Neuronal stem cell (in vitro differentiated cells): ENCODE results near the gene GSE1.
A peak's percentile ranks its signal among the peaks of the same experiment; 100 is the strongest.

ENCODE experiments used
- DNase-seq: peaks from one replicate; pipeline ENCODE4 v3.0.0-alpha.2; 2013; ENCODE audit warnings: low spot score
- H2AFZ ChIP-seq: one replicate; pipeline ENCODE4 v1.6.1; 2013; ENCODE audit warnings: mild to moderate bottlenecking, low read length, inconsistent platforms
- H2AK5ac ChIP-seq: 2 replicates; pipeline ENCODE4 v1.6.1; 2013; ENCODE audit warnings: low read depth, mild to moderate bottlenecking, inconsistent platforms, low read length, moderate library complexity, mixed read lengths
- H2BK120ac ChIP-seq: 2 replicates; pipeline ENCODE4 v1.6.1; 2013; ENCODE audit warnings: low read depth, mild to moderate bottlenecking, inconsistent platforms, low read length, moderate library complexity, mixed read lengths
- H2BK12ac ChIP-seq: one replicate; pipeline ENCODE4 v1.6.1; 2013; ENCODE audit warnings: low read length, inconsistent platforms
- H2BK15ac ChIP-seq: 2 replicates; pipeline ENCODE4 v1.6.1; 2013; ENCODE audit warnings: mild to moderate bottlenecking, low read length, inconsistent platforms, mixed read lengths
- H2BK5ac ChIP-seq: one replicate; pipeline ENCODE4 v1.6.1; 2013; ENCODE audit warnings: inconsistent platforms, mild to moderate bottlenecking, low read length, moderate library complexity
- H3K14ac ChIP-seq: one replicate; pipeline ENCODE4 v1.6.1; 2013; ENCODE audit warnings: low read length, inconsistent platforms
- H3K18ac ChIP-seq: 2 replicates; pipeline ENCODE4 v1.6.1; 2013; ENCODE audit warnings: low read length, inconsistent platforms
- H3K23ac ChIP-seq: 2 replicates; pipeline ENCODE4 v1.6.1; 2013; ENCODE audit warnings: low read depth, mild to moderate bottlenecking, mixed read lengths, low read length, inconsistent platforms; ENCODE audit not compliant: poor library complexity
- H3K27ac ChIP-seq: replicated peaks from 3 replicates; pipeline ENCODE4 v1.5.1; 2013; ENCODE audit warnings: low read length, inconsistent platforms
- H3K27me3 ChIP-seq, 3 experiments: 2 replicates each; pipeline ENCODE4 v1.6.1; 2013; ENCODE audit warnings: low read length in 3 of 3, mild to moderate bottlenecking in 2 of 3, inconsistent platforms in 1 of 3, low read depth in 1 of 3, mixed read lengths in 1 of 3, moderate library complexity in 1 of 3; ENCODE audit not compliant: control insufficient read depth in 3 of 3, insufficient read depth in 3 of 3
- H3K36me3 ChIP-seq, 2 donors: replicated peaks in 1 of 2; 2 replicates each; pipeline ENCODE4 v1.6.1; 2013; ENCODE audit warnings: low read length in 2 of 2; ENCODE audit not compliant: control insufficient read depth in 2 of 2, insufficient read depth in 2 of 2
- H3K4ac ChIP-seq: 2 replicates; pipeline ENCODE4 v1.6.1; 2013; ENCODE audit warnings: inconsistent platforms, mild to moderate bottlenecking, low read length, moderate library complexity
- H3K4me1 ChIP-seq, 2 donors: 1 replicate in 1 of 2; 2 replicates in 1 of 2; pipeline ENCODE4 v1.6.1; 2013; ENCODE audit warnings: low read length in 2 of 2, low read depth in 1 of 2; ENCODE audit not compliant: control insufficient read depth in 2 of 2, insufficient read depth in 1 of 2
- H3K4me2 ChIP-seq: one replicate; pipeline ENCODE4 v1.6.1; 2013; ENCODE audit warnings: mild to moderate bottlenecking, low read length, inconsistent platforms; ENCODE audit not compliant: insufficient read depth, poor library complexity, severe bottlenecking
- H3K4me3 ChIP-seq, 2 donors: 2 replicates each; pipeline ENCODE4 v1.5.1; 2013; ENCODE audit warnings: low read length in 2 of 2, mild to moderate bottlenecking in 2 of 2, inconsistent platforms in 1 of 2, moderate library complexity in 1 of 2
- H3K79me1 ChIP-seq: one replicate; pipeline ENCODE4 v1.6.1; 2013; ENCODE audit warnings: low read depth, mild to moderate bottlenecking, inconsistent platforms, low read length, moderate library complexity
- H3K9ac ChIP-seq: one replicate; pipeline ENCODE4 v1.6.1; 2013; ENCODE audit warnings: mild to moderate bottlenecking, low read depth, low read length, inconsistent platforms; ENCODE audit not compliant: poor library complexity
- H3K9me3 ChIP-seq, 2 donors: replicated peaks in 1 of 2; 2 replicates each; pipeline versions ENCODE3 to v1.6.1; 2013; ENCODE audit warnings: low read length in 2 of 2, mild to moderate bottlenecking in 2 of 2, inconsistent platforms in 1 of 2, low read depth in 1 of 2, mixed read lengths in 1 of 2, moderate library complexity in 1 of 2; ENCODE audit not compliant: control insufficient read depth in 2 of 2, insufficient read depth in 1 of 2
- H4K8ac ChIP-seq: one replicate; pipeline ENCODE4 v1.6.1; 2013; ENCODE audit warnings: low read depth, mild to moderate bottlenecking, inconsistent platforms, low read length, moderate library complexity
- H4K91ac ChIP-seq: one replicate; pipeline ENCODE4 v1.6.1; 2013; ENCODE audit warnings: low read length, low read depth, mild to moderate bottlenecking, inconsistent platforms; ENCODE audit not compliant: poor library complexity
- WGBS, 2 donors: extraction: QIAGEN DNeasy Blood & Tissue Kit; methylation state at CpG; one replicate each; pipeline ENCODE4 v1.1.7; 2013; ENCODE audit warnings: missing lambda C conversion rate in 2 of 2, mixed read lengths in 1 of 2; ENCODE audit not compliant: insufficient read length in 2 of 2, insufficient replicate concordance in 1 of 2; ENCODE audit errors: extremely low coverage in 2 of 2; 5-methylcytosine and 5-hydroxymethylcytosine counted together

GSE1 gene

DNA sequence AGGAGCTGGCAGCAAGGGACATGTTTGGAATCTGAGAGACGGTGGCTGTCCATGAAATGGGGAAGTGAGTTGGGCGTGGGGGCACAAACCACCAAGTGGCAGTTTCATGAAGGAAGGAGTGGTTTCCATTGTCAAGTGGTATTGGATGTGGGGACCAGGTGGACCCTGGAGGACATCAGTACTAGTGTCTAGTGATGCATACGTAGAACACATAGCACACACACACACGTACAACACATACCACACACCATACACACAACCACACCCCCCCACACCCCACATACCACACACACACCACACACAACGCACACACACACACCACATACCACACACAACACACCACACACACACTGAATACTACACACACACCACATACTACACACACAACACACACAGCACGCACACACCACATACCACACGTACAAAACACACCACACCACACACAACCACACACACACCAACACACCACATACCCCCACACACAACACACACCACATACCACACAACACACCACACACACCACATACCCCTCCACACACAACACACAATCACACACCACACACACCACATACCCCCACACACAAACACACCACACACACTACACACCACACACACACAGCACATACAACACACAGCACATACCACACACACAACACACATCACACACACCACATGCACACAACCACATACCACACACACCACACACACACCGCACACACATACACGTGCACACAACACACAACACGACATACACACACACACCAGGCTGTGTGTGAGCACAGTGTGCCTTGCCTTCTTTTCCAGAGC lies 41.1 kb upstream of the GSE1 start:
- 100% methylated on average over 6 of the region's 10 CpGs; no CpG with 5 or more reads in 1 of the 2 donors for WGBS, 2 donors
- Histone ChIP-seq H3K23ac (peak overlapping the region; percentile 57), H2AFZ (no peak overlapping the region), H3K27me3 (peaks cover 0 to 10% (median 0%) of the 10 kb centered on the region in 3 experiments), H3K27ac (no peak overlapping the region), H2BK15ac (peak overlapping the region; percentile 62), H4K8ac (peak overlapping the region; percentile 43), H3K4me3 (peak overlapping the region in 1 of 2 donors; percentile 72), H2BK5ac (no peak overlapping the region), H3K9me3 (peaks cover 13 to 15% of the 10 kb centered on the region in 2 donors), H3K36me3 (peaks cover 0 to 4% of the 10 kb centered on the region in 2 donors), H3K4me2 (no peak overlapping the region), H3K9ac (peak overlapping the region; percentile 84), H3K14ac (peak overlapping the region; percentile 72), H3K4ac (peak overlapping the region; percentile 69), H4K91ac (peak overlapping the region; percentile 57), H2AK5ac (peak overlapping the region; percentile 82), H3K4me1 (peaks cover 36 to 58% of the 10 kb centered on the region in 2 donors), H3K79me1 (peaks cover 4% of the 10 kb centered on the region), H3K18ac (peak overlapping the region; percentile 73), H2BK12ac (peak overlapping the region; percentile 93), H2BK120ac (no peak overlapping the region)
- no peak for DNase-seq

DNA sequence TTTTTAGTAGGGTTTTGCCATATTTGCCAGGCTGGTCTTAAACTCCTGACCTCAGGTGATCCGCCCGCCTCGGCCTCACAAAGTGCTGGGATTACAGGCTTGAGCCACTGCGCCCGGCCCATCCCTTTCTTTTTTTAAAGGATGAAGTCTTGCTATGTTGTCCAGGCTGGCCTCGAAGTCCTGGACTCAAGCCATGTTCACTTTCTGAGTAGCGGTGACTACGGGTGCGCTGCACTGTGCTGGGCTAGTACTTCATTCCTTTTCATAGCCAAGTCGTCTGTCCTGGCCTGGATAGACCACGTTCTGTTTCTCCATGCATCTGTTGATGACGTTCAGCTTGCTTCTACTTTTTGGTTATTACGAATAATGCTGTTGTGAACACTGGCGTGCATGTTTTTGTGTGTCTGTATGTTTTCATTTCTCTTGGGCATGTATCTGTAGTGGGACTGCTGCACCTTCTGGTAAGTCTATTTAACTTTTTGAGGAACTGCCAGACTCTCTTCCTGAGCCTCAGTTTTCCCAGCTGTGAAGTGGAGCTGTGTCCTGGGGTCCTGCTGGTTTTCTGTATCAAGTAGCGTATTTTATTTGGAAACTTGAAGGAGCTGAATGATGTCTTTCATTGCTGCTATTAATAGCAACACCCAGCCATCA lies 40.0 kb upstream of the GSE1 start:
- Histone ChIP-seq H4K91ac (no peak overlapping the region), H3K18ac (no peak overlapping the region), H3K36me3 (peaks cover 0 to 4% of the 10 kb centered on the region in 2 donors), H3K14ac (no peak overlapping the region), H2BK15ac (no peak overlapping the region), H2BK12ac (no peak overlapping the region), H3K9me3 (peaks cover 11 to 15% of the 10 kb centered on the region in 2 donors), H3K27ac (no peak overlapping the region), H3K79me1 (peaks cover 4% of the 10 kb centered on the region), H3K4me1 (peaks cover 35 to 61% of the 10 kb centered on the region in 2 donors), H2AFZ (no peak overlapping the region), H4K8ac (no peak overlapping the region), H2BK120ac (no peak overlapping the region), H3K4me2 (no peak overlapping the region), H3K9ac (no peak overlapping the region), H3K4me3 (no peak overlapping the region), H2BK5ac (no peak overlapping the region), H3K27me3 (peaks cover 0 to 12% (median 0%) of the 10 kb centered on the region in 3 experiments), H3K4ac (no peak overlapping the region), H3K23ac (no peak overlapping the region), H2AK5ac (peak overlapping the region; percentile 82)
- WGBS, 2 donors, result no CpG with 5 or more reads among the region's 15 CpGs
- DNase-seq, result no peak

DNA sequence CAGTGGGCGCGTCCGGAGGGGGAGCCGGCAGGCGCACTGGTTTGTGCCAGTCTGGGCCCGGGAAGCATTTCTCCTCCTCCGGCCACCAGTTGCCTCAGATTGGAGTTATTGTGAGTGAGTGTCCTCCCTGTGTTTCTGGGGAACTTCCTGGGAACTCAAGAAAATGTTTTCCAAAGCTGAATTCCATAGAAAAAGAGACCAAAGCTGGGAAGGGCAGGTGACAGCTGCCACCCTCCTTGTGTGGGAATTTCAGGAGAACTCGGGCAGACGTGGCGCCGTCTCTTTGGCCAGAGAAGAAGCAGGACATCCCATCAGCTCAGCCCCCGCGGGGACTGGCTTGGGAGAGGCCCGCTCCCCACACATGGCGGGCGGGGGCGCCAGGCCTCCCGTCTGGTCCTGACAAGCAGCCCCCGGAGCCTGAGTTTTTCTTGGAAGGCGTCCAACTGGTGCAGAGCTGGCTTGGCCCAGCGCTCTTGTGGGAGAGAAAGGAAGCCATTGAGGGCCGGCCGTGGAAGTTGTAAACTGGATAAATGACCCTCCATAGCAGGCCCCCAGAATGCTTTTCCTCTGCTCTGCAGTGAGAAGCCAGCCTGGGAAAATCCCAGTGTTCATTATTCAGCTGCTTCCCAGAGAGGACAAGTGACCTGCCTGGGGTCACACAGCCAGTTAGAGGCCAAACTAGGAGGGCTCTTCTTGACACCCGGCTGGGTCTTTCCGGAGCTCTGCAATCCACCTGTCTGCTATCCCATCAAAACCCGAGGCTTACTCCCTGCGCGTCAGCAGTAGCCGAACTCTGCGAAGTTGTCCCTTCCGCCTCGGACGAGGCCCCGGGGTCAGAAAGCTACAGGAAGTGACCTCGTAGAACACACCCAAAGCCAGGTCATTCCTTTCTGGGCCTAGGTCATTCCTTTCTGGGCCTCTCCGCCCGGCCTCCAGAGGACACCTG lies 39.2 kb upstream of the GSE1 start:
- no peak overlapping the region for H3K9ac ChIP-seq
- no peak overlapping the region for H3K4ac ChIP-seq
- H3K4me3 ChIP-seq, result no peak overlapping the region
- H2BK12ac ChIP-seq, result no peak overlapping the region
- H3K79me1 ChIP-seq, result peaks cover 4% of the 10 kb centered on the region
- H3K14ac ChIP-seq, result no peak overlapping the region
- H2AK5ac ChIP-seq, result peak overlapping the region; percentile 79
- H3K4me1 ChIP-seq, result peaks cover 43 to 69% of the 10 kb centered on the region in 2 donors
- peaks cover 0 to 4% of the 10 kb centered on the region in 2 donors for H3K36me3 ChIP-seq
- H3K23ac ChIP-seq, result no peak overlapping the region
- peaks cover 0 to 12% (median 0%) of the 10 kb centered on the region in 3 experiments for H3K27me3 ChIP-seq
- no peak overlapping the region for H3K27ac ChIP-seq
- peak overlapping the region; percentile 24 for H3K18ac ChIP-seq
- WGBS, 2 donors, result no CpG with 5 or more reads among the region's 37 CpGs
- peaks cover 11% of the 10 kb centered on the region in 2 donors for H3K9me3 ChIP-seq
- no peak overlapping the region for H2AFZ ChIP-seq
- H4K91ac ChIP-seq, result no peak overlapping the region
- no peak overlapping the region for H4K8ac ChIP-seq
- no peak for DNase-seq
- H3K4me2 ChIP-seq, result no peak overlapping the region
- H2BK5ac ChIP-seq, result no peak overlapping the region
- no peak overlapping the region for H2BK120ac ChIP-seq
- peak overlapping the region; percentile 87 for H2BK15ac ChIP-seq
